Measurements from ENCODE around the gene LMO1. TPM values are rescaled to one million over a fixed set of nuclear protein-coding genes. Genes with fewer than 3 reads are reported as not detected.

LMO1 gene
- total RNA-seq, 1 donor from 2014 or later, result 2.0 TPM

DNA sequence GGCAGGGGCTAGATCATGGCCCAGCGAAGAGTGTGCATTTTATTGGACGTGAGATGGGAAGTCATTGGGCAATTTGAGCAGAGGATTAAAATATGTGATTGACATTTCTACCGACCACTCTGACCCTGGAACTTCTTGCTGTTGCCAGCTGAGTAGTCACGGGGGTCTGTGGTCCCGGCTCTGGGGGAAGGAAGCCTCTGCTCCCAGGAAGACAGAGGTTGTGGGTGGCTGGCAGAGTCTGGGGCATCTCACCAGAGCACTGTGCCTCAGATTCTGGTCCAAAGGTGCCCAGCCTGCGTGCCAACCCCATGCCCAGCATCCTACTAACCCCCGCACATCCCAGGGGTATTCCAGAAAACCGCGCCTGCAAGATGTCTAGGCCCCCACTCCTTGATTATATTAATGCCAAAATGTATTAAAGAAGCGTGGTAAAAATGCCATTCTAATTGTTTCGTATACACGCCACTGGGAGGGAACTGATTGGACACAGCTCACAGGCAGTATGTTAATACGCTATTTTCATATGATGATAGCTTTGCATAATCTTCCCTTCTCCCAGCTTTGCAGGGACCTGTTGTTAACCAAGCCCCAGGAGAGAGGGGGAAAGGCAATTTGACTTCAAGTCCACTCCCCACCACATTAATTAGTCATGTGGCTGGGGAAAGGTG, 25.3 kb upstream of the LMO1 start:
- DNase-seq (ENCODE audit: low spot score in 2 of 2), result no peak
- FAIRE-seq, result no peak

- FAIRE-seq (no peak), DNase-seq (ENCODE audit: low spot score in 2 of 2) (no peak)
These were observed 24.6 kb upstream of the LMO1 start for GRCh38 chr11:8288166-8288772.

DNA sequence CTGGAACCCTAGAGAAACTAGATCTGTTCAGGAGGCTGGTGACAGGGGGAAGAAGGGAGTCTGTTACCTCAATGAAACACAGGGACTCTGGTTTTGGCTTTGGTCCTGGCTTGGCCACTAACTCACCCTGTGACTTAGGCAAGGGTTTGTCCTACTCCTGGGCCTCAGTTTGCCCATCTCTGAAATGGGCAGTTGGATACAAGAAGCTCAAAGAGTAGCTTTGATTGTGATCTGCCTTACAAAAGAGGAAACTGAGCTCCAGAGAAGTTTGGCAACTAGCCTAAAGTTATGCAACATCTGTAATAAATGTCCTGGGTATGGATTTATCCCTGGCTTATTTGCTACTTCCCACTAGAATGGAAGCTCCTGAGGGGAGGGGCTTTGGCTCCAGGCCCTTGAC, 24.0 kb upstream of the LMO1 start:
- DNase-seq (ENCODE audit: low spot score in 2 of 2), result no peak

GRCh38 chr11:8287297-8287696, 23.6 kb upstream of the LMO1 start:
- DNase-seq (ENCODE audit: low spot score in 2 of 2) (no peak), FAIRE-seq (no peak)

More for the DNA sequence above, 24.0 kb upstream of the LMO1 start:
- no peak for FAIRE-seq

DNA sequence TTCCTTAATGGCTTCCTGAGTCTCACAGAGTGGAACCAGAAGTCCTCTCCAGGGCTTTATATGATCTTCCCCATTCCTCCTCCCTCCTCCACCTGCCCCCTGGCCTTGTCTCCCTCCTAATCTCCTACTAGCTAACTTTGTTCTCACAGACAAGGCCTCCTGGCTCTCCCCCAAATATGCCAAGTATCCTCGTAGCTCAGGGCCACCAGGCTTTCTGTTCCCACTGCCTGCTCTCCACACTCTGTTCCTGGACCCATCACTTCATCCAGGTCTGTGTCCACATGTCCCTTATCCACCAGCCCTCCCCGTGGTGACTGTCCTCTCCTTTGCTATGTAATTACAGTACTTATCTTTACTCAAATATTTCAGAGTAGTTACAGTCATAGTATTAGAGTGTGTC, 23.2 kb upstream of the LMO1 start:
- FAIRE-seq, result no peak

GRCh38 chr11:8285796-8286195, 22.1 kb upstream of the LMO1 start:
- DNase-seq (ENCODE audit: low spot score in 2 of 2) (no peak), FAIRE-seq (no peak)

More for the DNA sequence above, 23.2 kb upstream of the LMO1 start:
- no peak for DNase-seq (ENCODE audit: low spot score in 2 of 2)

- DNase-seq (ENCODE audit: low spot score in 2 of 2), result no peak
- FAIRE-seq, result no peak
These were observed 21.6 kb upstream of the LMO1 start for GRCh38 chr11:8285228-8285627.

DNA sequence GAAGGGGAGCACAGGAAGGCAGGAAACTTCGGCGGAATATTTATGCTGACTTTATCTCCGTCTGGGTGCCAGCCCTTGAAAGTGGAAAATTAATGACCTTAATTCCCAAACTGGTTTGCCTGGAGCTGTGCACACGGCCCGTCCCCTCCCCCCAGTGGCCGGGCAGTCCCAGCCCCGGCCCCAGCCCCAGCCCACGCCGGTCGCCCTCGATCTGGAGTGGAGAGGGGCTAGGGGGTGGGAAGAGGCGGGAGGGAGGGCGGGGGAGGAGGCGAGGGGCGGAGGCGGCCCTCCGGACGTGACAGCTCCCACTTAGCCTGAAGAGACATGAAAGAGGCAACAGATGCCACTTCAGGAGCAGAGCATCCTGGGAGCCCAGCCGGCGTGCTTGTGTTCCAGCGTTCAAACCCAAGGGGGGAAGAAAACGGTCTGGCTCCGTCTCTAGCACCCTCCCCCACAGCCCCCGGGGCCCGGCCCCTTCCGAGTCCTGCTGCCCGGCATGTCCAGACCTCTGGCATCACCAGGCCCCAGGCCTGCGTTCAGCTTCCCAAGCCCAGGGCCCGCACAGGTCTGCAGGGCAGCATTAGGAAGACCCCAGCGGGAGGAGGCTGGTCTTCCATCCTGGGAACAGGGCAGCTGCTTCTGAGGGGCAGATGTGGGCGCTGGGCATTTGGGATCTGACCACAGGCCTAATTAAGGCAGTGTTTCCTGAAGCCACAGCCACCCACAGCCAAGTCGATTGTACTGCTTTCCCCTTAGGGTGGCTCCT, 20.0 kb upstream of the LMO1 start:
- no peak for FAIRE-seq
- DNase-seq (ENCODE audit: low spot score in 2 of 2), result no peak

GRCh38 chr11:8283100-8283464, 19.4 kb upstream of the LMO1 start:
- FAIRE-seq, result no peak
- DNase-seq (ENCODE audit: low spot score in 2 of 2), result no peak

DNA sequence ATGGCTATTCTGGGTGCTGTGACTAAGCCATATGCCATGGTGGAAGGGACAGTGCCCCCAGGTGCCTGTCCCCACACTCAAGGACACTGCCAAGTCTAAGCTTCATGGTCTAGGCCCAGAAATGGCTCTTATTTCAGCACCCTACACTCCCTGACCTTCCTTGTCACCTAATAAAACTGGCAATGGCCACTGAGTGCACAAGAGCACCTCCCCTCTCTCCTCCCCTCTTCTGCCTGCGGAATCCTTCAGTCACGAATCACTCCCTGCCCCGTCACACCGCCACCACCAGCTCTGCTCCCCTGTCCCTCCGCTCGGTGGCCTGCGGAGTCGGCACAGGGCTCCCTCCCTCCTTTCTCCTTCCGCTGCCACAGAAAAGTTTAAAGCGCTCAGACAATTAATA, 19.0 kb upstream of the LMO1 start:
- FAIRE-seq (no peak), DNase-seq (ENCODE audit: low spot score in 2 of 2) (no peak)

DNA sequence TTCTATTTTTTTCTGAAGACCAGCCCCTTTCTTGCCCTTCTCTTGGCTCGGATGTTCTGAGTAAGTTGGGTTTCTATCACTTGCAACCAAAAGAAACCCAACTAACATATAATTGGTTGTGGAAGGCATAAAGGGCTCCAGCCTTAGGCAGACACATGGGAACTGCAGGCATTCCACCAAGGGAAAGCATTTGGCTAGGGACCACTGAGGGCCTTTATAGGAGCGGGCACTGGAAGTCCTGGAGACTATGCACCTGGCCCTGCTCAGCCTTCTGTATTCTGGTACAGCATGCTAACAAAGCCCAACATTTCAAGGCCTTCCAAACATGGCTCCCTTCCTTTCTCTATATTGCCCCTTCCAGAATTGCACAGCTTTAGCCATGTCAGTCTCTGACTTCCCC, 17.6 kb upstream of the LMO1 start:
- no peak for FAIRE-seq
- DNase-seq (ENCODE audit: low spot score in 2 of 2), result no peak

GRCh38 chr11:8277691-8278090, 14.0 kb upstream of the LMO1 start:
- DNase-seq (ENCODE audit: low spot score in 2 of 2) (no peak), FAIRE-seq (no peak)

DNA sequence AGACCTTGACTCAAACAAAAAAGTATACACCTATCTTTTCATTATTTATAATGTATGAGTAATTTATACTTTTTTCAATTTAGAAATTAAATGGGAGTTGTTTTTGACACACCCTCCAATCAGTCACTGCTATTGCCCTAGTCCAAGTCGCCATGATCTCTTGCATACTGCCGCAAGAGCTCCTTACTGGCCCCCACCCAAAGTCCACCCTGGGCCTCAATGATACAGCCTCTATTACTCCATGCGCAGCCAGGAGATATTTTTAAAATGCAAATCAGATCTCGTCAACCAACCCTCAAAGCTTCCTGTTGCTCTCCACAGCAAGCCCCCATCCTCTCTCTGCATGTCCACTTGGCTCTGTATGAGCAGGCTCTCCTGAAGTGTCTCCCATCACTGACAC, 12.8 kb upstream of the LMO1 start:
- no peak for DNase-seq (ENCODE audit: low spot score in 2 of 2)
- no peak for FAIRE-seq

GRCh38 chr11:8273287-8273686, 9.6 kb upstream of the LMO1 start:
- FAIRE-seq (no peak), DNase-seq (ENCODE audit: low spot score in 2 of 2) (no peak)

DNA sequence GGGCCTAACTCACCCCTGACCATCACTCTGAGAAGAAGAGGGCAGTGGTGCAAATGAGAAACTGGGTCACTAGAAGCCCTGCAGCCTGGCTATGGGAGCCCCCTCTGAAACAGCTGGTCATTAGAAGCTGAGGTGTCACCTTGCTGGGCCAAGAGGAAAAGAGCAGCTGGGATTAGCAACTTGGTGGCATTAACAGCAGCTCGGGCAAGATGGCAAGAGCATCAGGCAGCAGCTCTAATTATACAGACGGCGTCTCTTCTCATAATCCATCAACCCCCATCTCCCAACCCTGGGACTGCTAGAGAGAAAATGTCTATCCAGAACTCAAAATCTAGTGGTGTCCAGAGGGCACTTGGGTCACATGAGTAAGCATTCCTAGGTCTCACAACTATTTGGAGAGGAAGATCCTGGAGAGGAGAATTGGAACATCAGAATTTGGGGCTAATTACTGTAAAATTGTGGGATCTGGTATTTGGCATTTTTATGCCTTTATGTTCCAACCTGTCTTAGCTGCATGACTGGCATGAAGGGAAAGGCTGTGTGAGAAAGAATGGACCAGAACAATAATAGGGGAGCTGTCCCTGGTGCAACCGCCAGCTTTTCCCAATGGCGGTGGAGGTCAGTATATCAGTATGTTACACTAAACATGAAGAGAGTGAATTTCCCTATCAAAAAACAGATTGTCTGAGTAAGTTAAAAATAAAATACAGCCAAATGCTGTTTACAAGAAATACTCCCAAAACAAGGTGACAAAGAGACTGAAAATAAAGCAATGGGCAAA, 7.6 kb upstream of the LMO1 start:
- DNase-seq (ENCODE audit: low spot score in 2 of 2) (no peak), FAIRE-seq (no peak)

GRCh38 chr11:8269636-8270035, 6.0 kb upstream of the LMO1 start:
- no peak for DNase-seq (ENCODE audit: low spot score in 2 of 2)
- no peak for FAIRE-seq

- no peak for DNase-seq (ENCODE audit: low spot score in 2 of 2)
- FAIRE-seq, result no peak
These were observed 5.1 kb upstream of the LMO1 start for GRCh38 chr11:8268530-8269400.

- peak in 1 of 2 donors; percentile 44 for DNase-seq (ENCODE audit: low spot score in 2 of 2)
These were observed 4.3 kb upstream of the LMO1 start for GRCh38 chr11:8267831-8268529.

GRCh38 chr11:8267280-8267679, 3.6 kb upstream of the LMO1 start:
- DNase-seq (ENCODE audit: low spot score in 2 of 2) (no peak), FAIRE-seq (no peak)

More at GRCh38 chr11:8267831-8268529, 4.3 kb upstream of the LMO1 start:
- no peak for FAIRE-seq
